HG02852 (cell line): ENCODE results near the gene ERF.
"Not testable (repeated sequence)": the region's sequence is repeated elsewhere in the genome, so short reads cannot be mapped to it uniquely, and the experiment has no call there.

Source experiments
- ATAC-seq: cut with Tn5 transposase; IDR thresholded peaks from one replicate; pipeline ENCODE4 v1.9.1; 2021; ENCODE audit warnings: mild to moderate bottlenecking, moderate library complexity; ENCODE audit not compliant: unreplicated experiment

The ERF gene

DNA sequence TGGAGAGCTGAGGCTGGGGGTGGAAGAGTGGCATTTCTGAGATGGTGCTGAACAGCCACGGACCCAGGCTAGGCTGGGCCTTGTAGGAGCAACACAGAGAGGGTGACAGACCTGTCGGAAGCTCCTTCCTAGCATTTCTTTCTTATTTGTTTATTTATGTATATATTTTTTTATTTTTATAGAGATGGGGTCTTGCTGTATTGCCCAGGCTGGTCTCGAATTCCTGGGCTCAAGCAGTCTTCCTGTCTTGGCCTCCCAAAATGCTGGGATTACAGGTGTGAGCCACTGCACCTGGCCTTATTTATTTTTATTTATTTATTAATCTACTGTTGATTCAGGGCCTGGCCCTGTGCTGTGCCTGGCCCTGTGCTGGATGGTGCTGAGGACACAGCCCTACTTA, 20.6 kb upstream of the ERF start:
- ATAC-seq, result no peak

DNA sequence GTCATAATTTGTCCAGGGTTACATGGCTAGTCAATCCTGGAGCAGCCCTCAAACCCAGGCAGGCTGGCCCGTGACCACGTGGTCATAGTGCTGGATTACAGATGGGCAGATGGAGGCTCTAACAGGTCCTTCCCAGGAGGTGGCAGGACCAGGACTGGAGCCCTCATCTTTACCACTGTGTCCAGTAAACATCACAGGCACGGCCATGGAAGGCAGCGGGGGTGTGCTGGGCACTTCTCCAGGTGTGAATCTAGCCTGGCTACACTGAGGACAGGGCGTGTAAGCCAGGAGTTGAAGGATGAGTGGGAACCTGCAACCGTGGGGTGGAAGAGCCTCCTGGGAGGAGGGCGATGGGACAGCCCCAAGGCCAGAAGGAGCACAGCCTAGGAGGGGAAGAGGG, 20.2 kb upstream of the ERF start:
- no peak for ATAC-seq

DNA sequence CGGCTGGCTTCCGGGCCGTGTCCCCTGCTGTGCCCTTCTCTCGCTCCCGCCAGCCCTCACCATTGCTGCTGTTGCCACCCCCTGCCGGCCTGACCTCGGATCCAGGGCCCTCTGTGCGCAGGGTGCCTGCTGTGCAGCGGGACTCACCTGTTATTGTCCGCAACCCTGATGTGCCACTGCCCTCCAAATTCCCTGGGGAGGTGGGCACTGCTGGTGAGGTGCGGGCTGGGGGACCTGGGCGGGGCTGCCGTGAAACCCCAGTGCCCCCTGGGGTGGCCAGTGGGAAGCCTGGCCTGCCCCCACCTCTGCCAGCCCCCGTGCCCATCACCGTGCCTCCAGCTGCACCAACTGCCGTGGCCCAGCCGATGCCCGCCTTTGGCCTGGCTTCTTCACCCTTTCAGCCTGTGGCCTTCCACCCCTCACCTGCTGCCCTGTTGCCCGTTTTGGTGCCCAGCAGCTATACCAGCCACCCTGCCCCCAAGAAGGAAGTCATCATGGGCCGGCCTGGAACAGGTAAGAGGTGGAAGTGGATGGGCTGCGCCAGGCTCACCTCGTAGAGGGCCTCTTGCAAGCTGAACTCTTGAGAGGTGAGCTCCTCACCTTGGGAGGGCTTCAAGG, 19.2 kb upstream of the ERF start:
- ATAC-seq, result no peak

DNA sequence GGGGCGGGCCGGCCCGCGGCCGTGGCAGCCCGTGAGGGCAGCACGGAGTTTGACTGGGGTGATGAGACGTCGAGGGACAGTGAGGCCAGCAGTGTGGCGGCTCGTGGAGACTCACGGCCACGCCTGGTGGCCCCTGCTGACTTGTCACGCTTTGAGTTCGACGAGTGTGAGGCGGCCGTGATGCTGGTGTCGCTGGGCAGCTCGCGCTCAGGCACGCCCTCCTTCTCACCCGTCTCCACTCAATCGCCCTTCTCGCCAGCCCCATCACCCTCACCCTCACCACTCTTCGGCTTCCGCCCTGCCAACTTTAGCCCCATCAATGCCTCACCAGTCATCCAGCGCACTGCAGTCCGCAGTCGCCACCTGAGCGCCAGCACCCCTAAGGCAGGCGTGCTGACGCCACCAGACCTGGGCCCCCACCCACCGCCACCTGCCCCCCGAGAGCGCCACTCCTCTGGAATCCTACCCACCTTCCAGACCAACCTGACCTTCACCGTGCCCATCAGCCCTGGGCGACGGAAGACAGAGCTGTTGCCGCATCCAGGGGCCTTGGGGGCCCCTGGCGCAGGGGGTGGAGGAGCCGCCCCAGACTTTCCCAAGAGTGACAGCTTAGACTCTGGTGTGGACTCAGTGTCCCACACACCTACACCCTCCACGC, 18.6 kb upstream of the ERF start:
- no peak for ATAC-seq

- no peak for ATAC-seq
These were observed 18.1 kb upstream of the ERF start for GRCh38 chr19:42272989-42273406.

DNA sequence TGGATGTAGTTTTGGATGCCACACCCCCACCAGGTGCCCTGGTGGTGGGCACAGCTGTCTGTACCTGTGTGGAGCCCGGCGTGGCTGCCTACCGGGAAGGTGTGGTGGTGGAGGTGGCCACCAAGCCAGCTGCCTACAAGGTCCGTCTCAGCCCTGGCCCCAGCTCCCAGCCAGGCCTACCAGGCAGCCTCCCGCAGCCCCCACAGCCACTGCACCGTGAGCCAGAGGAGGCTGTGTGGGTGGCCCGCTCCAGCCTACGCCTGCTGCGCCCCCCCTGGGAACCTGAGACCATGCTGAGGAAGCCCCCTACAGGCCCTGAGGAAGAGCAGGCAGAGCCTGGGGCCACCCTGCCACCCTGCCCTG, 17.6 kb upstream of the ERF start:
- ATAC-seq, result no peak

DNA sequence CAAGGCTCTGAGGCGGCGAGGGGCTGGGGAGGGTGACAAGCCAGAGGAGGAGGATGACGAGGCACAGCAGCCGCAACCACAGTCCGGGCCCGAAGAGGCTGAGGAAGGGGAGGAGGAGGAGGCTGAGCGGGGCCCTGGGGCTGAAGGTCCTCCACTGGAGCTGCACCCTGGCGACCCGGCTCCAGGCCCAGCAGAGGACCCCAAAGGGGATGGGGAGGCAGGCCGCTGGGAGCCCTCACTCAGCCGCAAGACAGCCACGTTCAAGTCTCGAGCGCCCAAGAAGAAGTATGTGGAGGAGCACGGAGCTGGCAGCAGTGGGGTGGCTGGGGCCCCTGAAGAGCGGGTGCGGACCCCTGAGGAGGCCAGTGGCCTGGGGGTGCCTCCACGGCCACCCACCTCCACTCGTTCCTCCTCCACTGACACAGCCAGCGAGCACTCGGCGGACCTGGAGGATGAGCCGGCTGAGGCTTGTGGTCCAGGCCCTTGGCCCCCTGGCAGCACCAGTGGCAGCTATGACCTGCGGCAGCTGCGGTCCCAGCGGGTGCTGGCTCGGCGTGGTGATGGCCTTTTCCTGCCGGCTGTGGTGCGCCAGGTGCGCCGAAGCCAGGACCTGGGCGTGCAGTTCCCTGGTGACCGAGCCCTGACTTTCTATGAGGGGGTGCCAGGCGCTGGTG, 17.1 kb upstream of the ERF start:
- ATAC-seq, result no peak

- no peak for ATAC-seq
These were observed 16.1 kb upstream of the ERF start for GRCh38 chr19:42271045-42271419.

- ATAC-seq, result no peak
These were observed 15.6 kb upstream of the ERF start for GRCh38 chr19:42270346-42271044.

- no peak for ATAC-seq
These were observed 14.8 kb upstream of the ERF start for GRCh38 chr19:42269478-42270345.

GRCh38 chr19:42268704-42269477, 14.0 kb upstream of the ERF start, which contains the start of gene CIC:
Gene CIC, plus strand, starts transcription at chr19:42269252. Its CDS starts 2,532 bp downstream, at chr19:42271784.
- peak; percentile 82 for ATAC-seq

GRCh38 chr19:42268142-42268703, 13.3 kb upstream of the ERF start:
- peak; percentile 46 for ATAC-seq

- ATAC-seq, result no peak
These were observed 12.8 kb upstream of the ERF start for GRCh38 chr19:42267644-42268141.

GRCh38 chr19:42266928-42267603, 12.1 kb upstream of the ERF start:
- ATAC-seq, result not testable (repeated sequence)

DNA sequence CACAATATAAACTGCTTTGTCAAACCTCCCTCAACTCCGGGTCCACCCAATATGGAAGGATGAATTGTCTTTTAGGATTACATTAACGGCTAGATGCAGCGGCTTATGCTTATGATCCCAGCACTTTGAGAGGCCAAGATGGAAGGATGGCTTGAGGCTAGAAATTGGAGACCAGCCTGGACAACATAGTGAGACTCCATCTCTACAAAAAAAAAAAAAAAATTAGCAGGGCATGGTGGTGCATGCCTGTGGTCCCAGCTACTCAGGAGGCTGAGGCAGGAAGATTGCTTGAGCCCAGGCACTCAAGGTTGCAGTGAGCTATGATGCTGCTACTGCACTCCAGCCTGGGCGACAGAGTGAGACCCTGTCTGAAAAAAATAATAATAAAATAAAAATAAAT, 11.2 kb upstream of the ERF start:
- not testable (repeated sequence) for ATAC-seq

- ATAC-seq, result no peak
These were observed 6.8 kb upstream of the ERF start for GRCh38 chr19:42261763-42262162.

- ATAC-seq, result not testable (repeated sequence)
These were observed 2.9 kb upstream of the ERF start for GRCh38 chr19:42257842-42258241.

DNA sequence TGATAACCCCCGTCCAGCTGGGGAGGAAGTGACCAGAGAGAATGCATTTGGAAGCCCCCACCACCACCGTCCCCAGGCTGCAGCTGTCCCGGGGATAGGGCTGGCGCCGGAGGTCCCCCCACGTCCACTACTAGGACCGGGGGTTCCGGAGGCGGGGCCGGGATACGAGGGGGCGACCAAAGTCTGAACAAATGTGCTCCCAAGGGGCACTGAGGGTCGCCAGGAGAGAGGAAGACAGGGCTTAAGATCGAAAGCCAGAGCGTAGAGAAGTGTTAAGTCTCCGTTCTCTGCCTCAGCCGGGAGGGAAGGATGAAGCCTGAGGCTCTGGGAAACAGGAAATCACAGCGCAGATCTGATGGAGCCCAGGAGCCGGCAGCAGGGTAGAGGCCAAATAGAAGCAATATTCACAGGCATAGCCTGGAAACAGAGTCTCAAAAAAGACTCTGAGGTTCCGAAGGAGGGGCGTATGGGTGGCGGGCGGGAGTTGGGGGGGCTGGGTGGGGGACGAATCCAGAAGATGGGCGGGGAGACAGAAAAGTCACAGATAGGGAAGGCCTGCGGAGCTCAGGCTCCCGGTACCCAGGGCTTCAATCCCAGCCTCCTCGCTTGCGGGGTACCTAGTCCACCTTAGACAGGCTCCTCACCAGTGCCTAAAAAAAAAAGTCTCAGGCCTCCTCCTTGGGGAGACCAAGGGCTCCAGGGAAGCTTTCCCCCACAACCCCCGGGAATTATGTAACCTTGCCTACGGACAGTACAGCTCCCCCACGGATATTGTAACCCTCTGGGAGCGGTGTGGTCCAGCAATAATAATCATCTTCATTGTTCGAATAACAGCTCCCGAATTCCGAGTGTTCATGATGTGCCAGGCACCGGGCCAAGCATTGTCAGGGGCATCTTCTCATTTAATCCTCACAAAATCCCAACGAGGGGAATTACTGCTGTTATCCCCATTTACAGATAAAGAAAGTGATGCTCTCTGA, 1.1 kb upstream of the ERF start:
- ATAC-seq, result no peak
